ENCODE data around the gene MRPL22. TPM values are rescaled to one million over a fixed set of nuclear protein-coding genes. Genes with fewer than 3 reads are reported as not detected.

The MRPL22 gene
- total RNA-seq, 2 experiments from 2014 or later, result 29.9 to 30.2 TPM

GRCh38 chr5:154923441-154924430, 17.1 kb upstream of the MRPL22 start:
- CTCF ChIA-PET, result no interaction called here
- intact Hi-C loops (cut with DNase I, micrococcal nuclease), result no loop called here

GRCh38 chr5:154933537-154933936, 7.3 kb upstream of the MRPL22 start:
- TF ChIP-seq CTCF (IDR thresholded peaks at IDR 0.05), result no peak
- no peaks in the 10 kb centered on the region for H3K9me3 ChIP-seq (ENCODE audit: control insufficient read depth in 1 of 2, insufficient read depth in 1 of 2, low read length in 2 of 2)
- H3K27me3 ChIP-seq (ENCODE audit: control insufficient read depth in 1 of 2, insufficient read depth in 2 of 2, low read length in 2 of 2), result no peaks in the 10 kb centered on the region
- no peak overlapping the region for H3K4me3 ChIP-seq (ENCODE audit: low read length)
- intact Hi-C loops (cut with DNase I, micrococcal nuclease), result no loop called here
- H3K36me3 ChIP-seq (ENCODE audit: insufficient read depth, low read length), result peaks cover 36% of the 10 kb centered on the region
- Mint-ChIP-seq H3K4me1 (ENCODE audit: low read depth) (peaks cover 31% of the 10 kb centered on the region), H3K9me3 (no peaks in the 10 kb centered on the region), H3K27ac (no peak overlapping the region), H3K36me3 (ENCODE audit: low read depth) (peaks cover 56% of the 10 kb centered on the region), H3K27me3 (no peaks in the 10 kb centered on the region), H3K4me3 (no peak overlapping the region)
- no peak overlapping the region for H3K27ac ChIP-seq (ENCODE audit: low read depth in 1 of 2, low read length in 2 of 2)
- H3K4me1 ChIP-seq (ENCODE audit: insufficient read depth, low read length), result peaks cover 20% of the 10 kb centered on the region
- CTCF ChIA-PET, result interaction anchor here (0.5 kb wide), 1 partner anchor 283 kb away, joined by 4 read pairs; no protein-coding TSS in a partner anchor
- DNase-seq (no peak), ATAC-seq (ENCODE audit: poor library complexity) (no peak)
- POLR2A ChIA-PET, result no interaction called here

More at GRCh38 chr5:154923441-154924430, 17.1 kb upstream of the MRPL22 start:
- no peaks in the 10 kb centered on the region for H3K9me3 Mint-ChIP-seq
- no peaks in the 10 kb centered on the region for H3K4me1 Mint-ChIP-seq (ENCODE audit: low read depth)
- Histone ChIP-seq H3K27ac (ENCODE audit: low read depth in 1 of 2, low read length in 2 of 2) (no peak overlapping the region), H3K36me3 (ENCODE audit: insufficient read depth, low read length) (peaks cover 76% of the 10 kb centered on the region), H3K27me3 (ENCODE audit: control insufficient read depth in 1 of 2, insufficient read depth in 2 of 2, low read length in 2 of 2) (no peaks in the 10 kb centered on the region), H3K4me1 (ENCODE audit: insufficient read depth, low read length) (no peaks in the 10 kb centered on the region), H3K9me3 (ENCODE audit: control insufficient read depth in 1 of 2, insufficient read depth in 1 of 2, low read length in 2 of 2) (no peaks in the 10 kb centered on the region), H3K4me3 (ENCODE audit: low read length) (no peak overlapping the region)
- H3K27me3 Mint-ChIP-seq, result no peaks in the 10 kb centered on the region
- ATAC-seq (ENCODE audit: poor library complexity), result no peak
- DNase-seq, result no peak
- H3K4me3 Mint-ChIP-seq, result no peak overlapping the region
- H3K36me3 Mint-ChIP-seq (ENCODE audit: low read depth), result peaks cover 75% of the 10 kb centered on the region
- POLR2A ChIA-PET, result no interaction called here
- no peak overlapping the region for H3K27ac Mint-ChIP-seq
- TF ChIP-seq CTCF (IDR thresholded peaks at IDR 0.05), result no peak

GRCh38 chr5:154934881-154935280, 6.0 kb upstream of the MRPL22 start:
- no peak overlapping the region for H3K27ac Mint-ChIP-seq
- peaks cover 40% of the 10 kb centered on the region for H3K4me1 Mint-ChIP-seq (ENCODE audit: low read depth)
- CTCF ChIA-PET, result no interaction called here
- Histone ChIP-seq H3K27ac (ENCODE audit: low read depth in 1 of 2, low read length in 2 of 2) (no peak overlapping the region), H3K27me3 (ENCODE audit: control insufficient read depth in 1 of 2, insufficient read depth in 2 of 2, low read length in 2 of 2) (no peaks in the 10 kb centered on the region), H3K4me1 (ENCODE audit: insufficient read depth, low read length) (peaks cover 22% of the 10 kb centered on the region), H3K4me3 (ENCODE audit: low read length) (no peak overlapping the region), H3K36me3 (ENCODE audit: insufficient read depth, low read length) (peaks cover 25% of the 10 kb centered on the region), H3K9me3 (ENCODE audit: control insufficient read depth in 1 of 2, insufficient read depth in 1 of 2, low read length in 2 of 2) (no peaks in the 10 kb centered on the region)
- DNase-seq (no peak), ATAC-seq (ENCODE audit: poor library complexity) (no peak)
- H3K4me3 Mint-ChIP-seq, result no peak overlapping the region
- TF ChIP-seq CTCF (IDR thresholded peaks at IDR 0.05), result no peak
- POLR2A ChIA-PET, result no interaction called here
- intact Hi-C loops (cut with DNase I, micrococcal nuclease), result loop anchor here in 1 of 2 experiments (5.0 kb wide), 2 partner anchors 488 to 893 kb away; partner anchors contain the start of gene SAP30L
- peaks cover 45% of the 10 kb centered on the region for H3K36me3 Mint-ChIP-seq (ENCODE audit: low read depth)
- H3K27me3 Mint-ChIP-seq, result no peaks in the 10 kb centered on the region
- H3K9me3 Mint-ChIP-seq, result no peaks in the 10 kb centered on the region
